GM19463 (cell line): ENCODE data around the gene LILRB2.
"Not testable (repeated sequence)": the region's sequence is repeated elsewhere in the genome, so short reads cannot be mapped to it uniquely, and the experiment has no call there.

Source experiments
- ATAC-seq: cut with Tn5 transposase; IDR thresholded peaks from one replicate; pipeline ENCODE4 v1.9.1; 2021; ENCODE audit warnings: mild to moderate bottlenecking, moderate library complexity; ENCODE audit not compliant: unreplicated experiment

LILRB2 gene

GRCh38 chr19:54243809-54244208 lies 37.1 kb downstream of the LILRB2 start:
- ATAC-seq, result not testable (repeated sequence)

- not testable (repeated sequence) for ATAC-seq
Measured at GRCh38 chr19:54242646-54243045, 38.3 kb downstream of the LILRB2 start, which contains the start of gene LILRA6. Gene LILRA6 (minus strand): TSS chr19:54242790.

DNA sequence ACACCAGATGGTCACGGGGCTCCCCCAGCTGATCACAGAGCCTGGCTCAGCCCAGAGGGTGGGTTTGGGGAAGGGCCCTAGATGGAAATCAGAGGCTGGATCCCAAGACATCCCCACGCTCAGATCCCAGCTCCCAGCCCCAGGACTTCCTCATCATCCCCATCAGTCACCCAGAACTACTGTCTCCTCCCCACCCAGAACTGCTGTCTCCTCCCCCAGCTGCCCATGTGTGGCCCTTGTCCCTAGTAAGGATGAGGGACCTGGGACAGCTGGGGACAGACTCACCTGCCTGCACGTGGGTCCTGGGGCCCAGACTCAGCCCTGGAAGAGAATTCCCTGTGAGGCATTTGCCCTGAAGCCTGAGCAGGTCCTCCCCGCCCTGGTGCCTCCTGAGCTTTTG lies 38.7 kb downstream of the LILRB2 start:
- not testable (repeated sequence) for ATAC-seq

GRCh38 chr19:54240372-54241336 lies 40.3 kb downstream of the LILRB2 start:
- ATAC-seq, result not testable (repeated sequence)

DNA sequence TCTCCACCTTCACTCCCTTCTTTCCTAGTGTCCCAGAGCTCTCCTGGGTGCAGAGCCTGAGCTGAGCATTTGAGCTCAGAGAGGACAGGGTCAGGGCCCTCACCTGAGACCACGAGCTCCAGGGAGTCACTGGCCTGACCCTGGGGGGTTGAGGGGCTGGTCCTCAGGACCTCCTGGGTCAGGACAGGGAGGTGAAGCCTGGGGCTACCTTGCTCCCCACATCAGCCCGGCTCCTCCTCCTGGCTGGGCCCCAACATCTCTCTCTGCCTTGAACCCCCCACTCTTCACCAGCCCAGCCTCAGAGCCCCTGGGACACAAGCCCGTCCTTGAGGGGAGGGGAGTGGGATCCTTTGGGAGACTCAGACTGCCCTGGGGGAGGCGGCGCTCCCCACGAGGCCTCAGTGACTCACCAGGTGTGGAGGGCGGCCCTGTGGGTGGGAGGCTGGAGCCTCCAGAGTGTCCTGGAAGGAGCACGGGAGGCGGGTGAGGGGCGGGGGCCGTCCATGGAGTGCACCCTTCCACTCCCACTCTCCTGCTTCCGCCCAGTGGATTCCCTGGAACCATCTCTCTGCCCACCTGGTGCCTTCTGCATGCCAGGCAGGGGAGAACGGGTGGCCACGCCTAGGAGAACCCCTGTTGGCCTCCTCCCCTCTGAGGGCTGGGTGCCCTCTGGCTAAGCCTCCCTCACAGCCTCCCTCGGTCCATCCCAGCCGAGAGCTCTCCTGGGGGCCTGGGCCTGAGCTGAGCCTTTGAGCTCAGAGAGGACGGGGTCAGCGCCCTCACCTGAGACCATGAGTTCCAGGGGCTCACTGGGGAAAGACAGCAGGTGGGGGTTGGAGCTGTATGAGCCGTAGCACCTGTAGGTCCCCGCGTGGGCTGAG lies 41.2 kb downstream of the LILRB2 start:
- ATAC-seq, result not testable (repeated sequence)

DNA sequence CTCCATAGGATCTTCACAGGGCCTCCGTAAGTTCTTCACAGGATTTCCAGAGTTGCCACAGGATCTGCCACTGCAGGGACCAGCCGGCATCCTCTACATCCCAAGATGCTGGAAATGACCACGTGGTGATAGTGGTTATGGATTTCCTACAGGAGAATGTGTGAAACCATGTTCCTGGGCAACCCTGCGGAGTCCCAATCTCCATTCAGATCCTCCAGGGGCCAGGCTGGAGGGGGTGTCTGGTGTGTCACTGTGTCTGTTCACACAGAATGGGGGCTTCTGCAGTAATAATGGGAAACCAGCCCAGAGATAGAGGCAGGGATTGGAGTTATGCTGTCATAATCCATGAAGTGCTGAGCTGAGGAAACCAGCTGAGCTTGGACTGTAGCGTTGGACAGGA lies 47.0 kb downstream of the LILRB2 start:
- ATAC-seq, result no peak

DNA sequence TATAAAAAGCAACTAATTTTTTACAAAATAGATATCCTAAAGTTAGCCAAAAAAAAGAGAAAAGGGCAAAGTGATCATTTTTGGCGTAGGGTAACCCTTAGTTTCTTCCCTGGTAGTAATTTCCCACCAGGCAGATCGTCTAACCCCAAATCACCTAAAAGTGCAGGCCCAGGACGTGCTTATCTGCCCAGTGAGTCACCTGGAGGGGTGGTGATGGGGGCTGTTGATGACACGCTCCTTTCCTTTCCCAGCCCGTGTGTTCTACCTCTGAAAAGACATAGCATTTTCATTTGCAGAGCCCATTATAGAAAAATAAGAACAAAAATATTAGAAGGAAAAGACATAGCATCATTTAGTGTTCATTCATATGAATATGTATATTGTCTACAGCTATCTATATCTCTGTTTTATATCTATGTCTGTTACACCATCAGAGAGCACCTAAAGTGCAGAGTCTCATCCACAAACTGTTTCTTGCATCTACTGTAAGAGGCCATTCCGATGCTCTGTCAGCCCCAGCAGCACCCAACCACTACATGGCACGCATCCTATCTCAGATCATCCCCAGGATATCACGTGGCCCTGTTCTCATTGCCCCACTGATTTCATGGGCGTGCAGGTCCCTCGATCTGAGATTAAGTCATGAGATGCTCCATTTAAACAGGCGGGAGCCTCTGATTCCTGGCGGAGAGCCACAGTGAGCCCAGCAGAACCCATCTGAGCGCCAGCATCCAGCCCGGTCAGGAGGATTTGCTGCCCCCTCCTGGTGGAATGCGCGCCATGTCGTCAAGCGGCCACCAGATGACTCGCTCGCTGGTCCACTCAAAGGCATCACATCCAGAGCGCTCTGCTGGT lies 49.6 kb downstream of the LILRB2 start:
- peak; percentile 51 for ATAC-seq

- ATAC-seq, result no peak
Measured at GRCh38 chr19:54230031-54230430, 50.9 kb downstream of the LILRB2 start.

DNA sequence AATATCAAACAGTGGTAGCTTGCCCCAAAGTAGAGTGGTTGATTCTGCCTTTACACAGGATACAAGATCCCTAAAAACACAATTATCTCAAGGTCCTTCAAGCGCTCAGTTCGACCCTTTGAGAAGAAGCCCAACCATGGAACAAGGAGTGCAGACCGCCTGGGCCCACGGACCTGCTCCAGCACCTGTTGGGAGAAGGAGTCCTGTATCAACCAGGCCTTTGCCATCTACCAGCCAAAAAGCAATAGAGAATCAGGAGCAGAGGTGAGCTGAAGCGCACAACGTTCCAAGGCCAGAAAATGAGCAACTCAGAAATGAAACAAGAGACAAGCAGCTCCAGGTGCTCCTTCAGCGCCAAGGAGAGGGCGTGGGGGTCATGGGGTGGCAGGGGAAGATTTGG lies 51.8 kb downstream of the LILRB2 start:
- no peak for ATAC-seq

GRCh38 chr19:54224619-54225018 lies 56.3 kb downstream of the LILRB2 start:
- ATAC-seq, result not testable (repeated sequence)

DNA sequence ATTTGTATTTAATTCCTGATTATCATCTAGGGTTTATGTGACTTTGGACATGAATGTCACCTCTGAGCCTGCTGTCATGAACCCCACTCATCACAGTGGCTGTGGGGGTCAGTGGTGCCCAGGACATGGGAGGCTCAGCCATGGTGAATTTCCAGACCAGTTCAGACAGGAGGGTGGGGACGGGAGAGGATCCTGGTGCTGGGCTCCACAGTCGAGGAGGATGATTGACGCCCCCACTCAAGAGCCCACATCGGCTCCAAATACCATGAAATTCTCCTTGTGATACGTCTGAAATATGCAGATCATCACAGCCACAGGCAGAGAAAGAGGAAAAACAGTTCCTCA lies 57.0 kb downstream of the LILRB2 start:
- ATAC-seq, result not testable (repeated sequence)
